ENCODE results near the gene PLCL1.

- TF ChIP-seq NR2C2 (CRISPR knock-in tag; IDR thresholded peaks at IDR 0.05), result no peak
- TF ChIP-seq IRF2 (CRISPR knock-in tag; IDR thresholded peaks at IDR 0.05; ENCODE audit: borderline replicate concordance, low read depth), result no peak
- TF ChIP-seq NR1H2 (CRISPR knock-in tag; IDR thresholded peaks at IDR 0.05), result no peak
- no peak for TF ChIP-seq CTCF (IDR thresholded peaks at IDR 0.05)
These were observed 249.9 kb downstream of the PLCL1 start for GRCh38 chr2:198054299-198054698.

Data from WTC11 (cell line).